Osteoblast (primary cell): ENCODE results near the gene AGBL1. TPM values are rescaled to one million over a fixed set of nuclear protein-coding genes. Genes with fewer than 3 reads are reported as not detected.

Source experiments
- DNase-seq: peaks from one replicate; pipeline ENCODE4 v3.0.0; 2011; ENCODE audit warnings: low spot score, mixed read lengths; ENCODE audit not compliant: insufficient read length; ENCODE audit errors: missing footprints
- H2AFZ ChIP-seq: 2 replicates; pipeline ENCODE4 v1.6.0; 2011; ENCODE audit warnings: mild to moderate bottlenecking, low read length
- H3K27ac ChIP-seq: 2 replicates; pipeline ENCODE4 v1.5.1; 2011; ENCODE audit warnings: mild to moderate bottlenecking, low read depth, low read length, moderate library complexity
- H3K27me3 ChIP-seq: 2 replicates; pipeline ENCODE4 v1.6.0; 2012; ENCODE audit warnings: mild to moderate bottlenecking, control low read depth, inconsistent platforms, low read length, moderate library complexity; ENCODE audit not compliant: insufficient read depth
- H3K36me3 ChIP-seq: 2 replicates; pipeline ENCODE4 v1.5.1; 2011; ENCODE audit warnings: mild to moderate bottlenecking, low read length, control low read depth, moderate library complexity; ENCODE audit not compliant: insufficient read depth
- H3K4me1 ChIP-seq: 2 replicates; pipeline ENCODE4 v1.5.1; 2011; ENCODE audit warnings: mild to moderate bottlenecking, low read length, control low read depth, moderate library complexity; ENCODE audit not compliant: insufficient read depth
- H3K4me2 ChIP-seq: 2 replicates; pipeline ENCODE4 v1.6.0; 2011; ENCODE audit warnings: mild to moderate bottlenecking, low read length; ENCODE audit not compliant: insufficient read depth
- H3K4me3 ChIP-seq: fragments of 200-600 bp; sonication (generic); 3 replicates; pipeline ENCODE4 v1.5.1; 2012; ENCODE audit warnings: mild to moderate bottlenecking, low read length, inconsistent platforms; ENCODE audit not compliant: insufficient read depth
- H3K79me2 ChIP-seq: 2 replicates; pipeline ENCODE4 v1.6.0; 2012; ENCODE audit warnings: mild to moderate bottlenecking, low read length, control low read depth, inconsistent platforms; ENCODE audit not compliant: insufficient read depth
- H3K9me3 ChIP-seq: 2 replicates; pipeline ENCODE4 v1.5.1; 2011; ENCODE audit warnings: low read depth, low read length, control low read depth
- H4K20me1 ChIP-seq: 2 replicates; pipeline ENCODE4 v1.6.0; 2012; ENCODE audit warnings: mild to moderate bottlenecking, low read length, control low read depth; ENCODE audit not compliant: insufficient read depth
- CTCF ChIP-seq: IDR thresholded peaks from 2 replicates; pipeline ENCODE4 v1.5.1; 2011; ENCODE audit warnings: mild to moderate bottlenecking, low read depth, low read length, moderate library complexity; ENCODE audit errors: extremely low read depth
- total RNA-seq: library from RNA; depleted of rRNA; stranded (reverse); fragments of >200 nt; gene quantifications from 2 replicates; pipeline ENCODE4 v1.2.3, GENCODE V29; 2012

The AGBL1 gene
- total RNA-seq, 1 donor, result not detected

GRCh38 chr15:86229936-86230335 is 150.3 kb downstream of the AGBL1 start:
- H4K20me1 ChIP-seq, result no peaks in the 10 kb centered on the region
- no peak for DNase-seq
- H2AFZ ChIP-seq, result no peak overlapping the region
- H3K4me3 ChIP-seq, result no peak overlapping the region
- H3K27me3 ChIP-seq, result no peaks in the 10 kb centered on the region
- TF ChIP-seq CTCF, result no peak
- no peaks in the 10 kb centered on the region for H3K9me3 ChIP-seq
- H3K27ac ChIP-seq, result no peak overlapping the region
- no peaks in the 10 kb centered on the region for H3K4me1 ChIP-seq
- no peak overlapping the region for H3K4me2 ChIP-seq
- H3K36me3 ChIP-seq, result no peaks in the 10 kb centered on the region
- H3K79me2 ChIP-seq, result no peaks in the 10 kb centered on the region

DNA sequence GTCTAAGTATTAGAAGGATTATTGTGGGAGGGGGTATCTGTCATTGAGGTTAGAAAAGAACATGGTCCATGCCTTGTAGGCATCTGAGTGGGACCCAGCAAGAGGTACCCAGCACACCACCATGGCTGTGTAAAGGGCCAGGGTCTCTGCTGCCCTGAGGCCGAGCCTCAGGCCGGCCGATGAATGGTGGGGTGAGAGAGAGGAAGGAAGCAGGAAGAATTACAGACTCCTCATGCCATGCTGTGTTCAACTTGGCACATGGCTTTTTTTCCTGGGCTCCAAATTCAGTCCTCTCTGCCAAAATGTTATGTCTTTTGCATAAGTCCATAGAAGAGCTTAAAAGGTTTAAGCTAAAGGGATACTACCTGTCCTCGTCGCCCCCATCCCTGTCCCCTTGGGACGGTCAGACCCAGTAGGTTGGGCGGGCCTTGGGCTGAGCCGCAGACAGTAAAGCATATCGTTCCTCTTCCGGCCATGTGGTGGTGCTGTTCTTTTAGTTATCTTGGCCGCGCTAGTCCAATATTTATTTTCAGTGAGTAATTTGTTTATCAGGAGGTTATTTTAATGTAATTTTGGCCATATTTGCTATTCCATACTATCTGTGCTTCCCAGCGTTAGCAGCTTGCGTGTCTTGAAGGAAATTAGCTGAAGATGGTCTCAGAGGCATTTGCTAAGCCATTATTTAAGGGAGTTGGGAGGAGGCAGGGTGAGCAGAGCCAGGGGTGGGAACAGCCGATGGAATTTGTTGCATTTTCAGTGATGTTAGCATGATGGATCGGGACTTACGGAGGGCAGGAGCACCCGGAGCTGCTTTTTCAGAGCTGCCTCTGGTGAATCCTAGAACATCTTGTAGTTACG is 152.4 kb downstream of the AGBL1 start:
- Histone ChIP-seq H3K27me3 (no peaks in the 10 kb centered on the region), H3K27ac (no peak overlapping the region), H2AFZ (no peak overlapping the region), H3K36me3 (no peaks in the 10 kb centered on the region), H4K20me1 (no peaks in the 10 kb centered on the region), H3K4me2 (no peak overlapping the region), H3K4me3 (no peak overlapping the region), H3K9me3 (no peaks in the 10 kb centered on the region), H3K79me2 (no peaks in the 10 kb centered on the region), H3K4me1 (no peaks in the 10 kb centered on the region)
- no peak for DNase-seq
- TF ChIP-seq CTCF, result peak; percentile 32

DNA sequence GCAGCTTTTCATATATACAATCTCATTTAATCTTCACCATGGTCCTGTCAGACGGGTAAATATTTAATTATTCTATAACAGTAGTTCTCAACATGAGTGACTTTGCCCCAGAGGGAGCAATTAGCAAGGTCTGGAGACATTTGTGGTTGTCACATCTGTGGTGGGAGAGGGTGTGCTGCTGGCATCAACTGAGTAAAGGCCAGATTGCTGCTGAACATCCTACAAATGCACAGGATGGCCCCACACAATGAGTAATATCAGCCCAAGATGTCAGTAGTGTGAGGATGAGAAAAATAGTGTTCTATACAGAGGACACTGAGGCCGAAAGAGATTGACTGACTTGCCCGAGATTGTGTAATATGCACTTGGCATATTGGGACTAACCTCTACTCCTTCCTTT is 156.0 kb downstream of the AGBL1 start:
- no peak for DNase-seq
- no peak overlapping the region for H2AFZ ChIP-seq
- H3K4me1 ChIP-seq, result no peaks in the 10 kb centered on the region
- H3K9me3 ChIP-seq, result no peaks in the 10 kb centered on the region
- H3K4me2 ChIP-seq, result no peak overlapping the region
- no peaks in the 10 kb centered on the region for H3K79me2 ChIP-seq
- no peak overlapping the region for H3K27ac ChIP-seq
- no peaks in the 10 kb centered on the region for H4K20me1 ChIP-seq
- no peaks in the 10 kb centered on the region for H3K36me3 ChIP-seq
- TF ChIP-seq CTCF, result no peak
- no peaks in the 10 kb centered on the region for H3K27me3 ChIP-seq
- no peak overlapping the region for H3K4me3 ChIP-seq

- Histone ChIP-seq H3K4me1 (no peaks in the 10 kb centered on the region), H2AFZ (no peak overlapping the region), H3K79me2 (no peaks in the 10 kb centered on the region), H3K9me3 (no peaks in the 10 kb centered on the region), H4K20me1 (no peaks in the 10 kb centered on the region), H3K27ac (no peak overlapping the region), H3K36me3 (no peaks in the 10 kb centered on the region), H3K4me3 (no peak overlapping the region), H3K4me2 (no peak overlapping the region), H3K27me3 (no peaks in the 10 kb centered on the region)
- no peak for TF ChIP-seq CTCF
- no peak for DNase-seq
Observed at GRCh38 chr15:86236356-86237110, 156.9 kb downstream of the AGBL1 start.
